ENCODE data around the gene PRR13.
"Not testable (repeated sequence)": the region's sequence is repeated elsewhere in the genome, so short reads cannot be mapped to it uniquely, and the experiment has no call there.

PRR13 gene

GRCh38 chr12:53441040-53441833, at the start of gene PRR13:
TSS of gene PRR13 (plus strand) at chr12:53441734. CDS start at chr12:53442715, 981 bp downstream.
- DNase-seq (ENCODE audit: low spot score) = peak; percentile 96

GRCh38 chr12:53399896-53400295, 41.6 kb upstream of the PRR13 start:
- DNase-seq (ENCODE audit: low spot score) = no peak

GRCh38 chr12:53402351-53402750, 39.2 kb upstream of the PRR13 start:
- not testable (repeated sequence) for DNase-seq (ENCODE audit: low spot score)

- no peak for DNase-seq (ENCODE audit: low spot score)
These were observed 38.7 kb upstream of the PRR13 start for GRCh38 chr12:53402871-53403270.

- no peak for DNase-seq (ENCODE audit: low spot score)
These were observed 30.6 kb upstream of the PRR13 start for GRCh38 chr12:53410951-53411350.

GRCh38 chr12:53413485-53414204, 27.9 kb upstream of the PRR13 start:
- no peak for DNase-seq (ENCODE audit: low spot score)

- DNase-seq (ENCODE audit: low spot score) = no peak
These were observed 26.6 kb upstream of the PRR13 start for GRCh38 chr12:53414756-53415417.

- DNase-seq (ENCODE audit: low spot score) = not testable (repeated sequence)
These were observed 25.7 kb upstream of the PRR13 start for GRCh38 chr12:53415752-53416389.

GRCh38 chr12:53417291-53417816, 24.2 kb upstream of the PRR13 start:
- DNase-seq (ENCODE audit: low spot score) = not testable (repeated sequence)

- no peak for DNase-seq (ENCODE audit: low spot score)
These were observed 23.3 kb upstream of the PRR13 start for GRCh38 chr12:53418221-53418620.

- DNase-seq (ENCODE audit: low spot score) = no peak
These were observed 21.8 kb upstream of the PRR13 start for GRCh38 chr12:53419756-53420155.

GRCh38 chr12:53422247-53422646, 19.3 kb upstream of the PRR13 start:
- not testable (repeated sequence) for DNase-seq (ENCODE audit: low spot score)

- no peak for DNase-seq (ENCODE audit: low spot score)
These were observed 17.9 kb upstream of the PRR13 start, which contains the start of gene AMHR2 for GRCh38 chr12:53423597-53423996. TSS of gene AMHR2 (plus strand) at chr12:53423855. CDS start at chr12:53423935, 80 bp downstream.

GRCh38 chr12:53424626-53425514, 16.7 kb upstream of the PRR13 start:
- no peak for DNase-seq (ENCODE audit: low spot score)

- no peak for DNase-seq (ENCODE audit: low spot score)
These were observed 15.9 kb upstream of the PRR13 start for GRCh38 chr12:53425515-53426150.

- DNase-seq (ENCODE audit: low spot score) = no peak
These were observed 13.5 kb upstream of the PRR13 start for GRCh38 chr12:53427905-53428594.

- DNase-seq (ENCODE audit: low spot score) = no peak
These were observed 12.8 kb upstream of the PRR13 start for GRCh38 chr12:53428741-53429140.

GRCh38 chr12:53430116-53430515, 11.4 kb upstream of the PRR13 start:
- no peak for DNase-seq (ENCODE audit: low spot score)

GRCh38 chr12:53431187-53431586, 10.3 kb upstream of the PRR13 start:
- no peak for DNase-seq (ENCODE audit: low spot score)

- DNase-seq (ENCODE audit: low spot score) = not testable (repeated sequence)
These were observed 6.2 kb upstream of the PRR13 start for GRCh38 chr12:53435326-53435725.

Measured in HuH-7 (cell line).